WERI-Rb-1 (cell line): ENCODE results near the gene ITGB2.

Source experiments
- DNase-seq: peaks from one replicate; pipeline ENCODE4 v3.0.0-alpha.2; 2020
- H3K27ac ChIP-seq: fragments of 250-450 bp; sonication (Bioruptor Pico); 2 replicates; pipeline ENCODE4 v1.5.1; 2020; ENCODE audit warnings: mild to moderate bottlenecking, moderate library complexity
- H3K27me3 ChIP-seq: fragments of 250-450 bp; sonication (Bioruptor Pico); 2 replicates; pipeline ENCODE4 v1.5.1; 2021; ENCODE audit warnings: mild to moderate bottlenecking, low read depth, moderate library complexity; ENCODE audit not compliant: insufficient read depth, severe bottlenecking
- H3K36me3 ChIP-seq: fragments of 250-450 bp; sonication (Bioruptor Pico); 2 replicates; pipeline ENCODE4 v1.5.1; 2020; ENCODE audit warnings: mild to moderate bottlenecking, moderate library complexity
- H3K4me3 ChIP-seq: 2 replicates; pipeline ENCODE4 v1.5.1; 2011; ENCODE audit warnings: low read depth, mild to moderate bottlenecking, control low read depth, low read length
- H3K9me3 ChIP-seq: fragments of 250-450 bp; sonication (Bioruptor Pico); 2 replicates; pipeline ENCODE4 v1.5.1; 2021; ENCODE audit warnings: mild to moderate bottlenecking, moderate library complexity; ENCODE audit not compliant: severe bottlenecking
- CTCF ChIP-seq: IDR thresholded peaks from 2 replicates; pipeline ENCODE4 v1.5.1; 2011; ENCODE audit warnings: low read depth, mild to moderate bottlenecking, control low read depth, inconsistent platforms, low read length

The ITGB2 gene

DNA sequence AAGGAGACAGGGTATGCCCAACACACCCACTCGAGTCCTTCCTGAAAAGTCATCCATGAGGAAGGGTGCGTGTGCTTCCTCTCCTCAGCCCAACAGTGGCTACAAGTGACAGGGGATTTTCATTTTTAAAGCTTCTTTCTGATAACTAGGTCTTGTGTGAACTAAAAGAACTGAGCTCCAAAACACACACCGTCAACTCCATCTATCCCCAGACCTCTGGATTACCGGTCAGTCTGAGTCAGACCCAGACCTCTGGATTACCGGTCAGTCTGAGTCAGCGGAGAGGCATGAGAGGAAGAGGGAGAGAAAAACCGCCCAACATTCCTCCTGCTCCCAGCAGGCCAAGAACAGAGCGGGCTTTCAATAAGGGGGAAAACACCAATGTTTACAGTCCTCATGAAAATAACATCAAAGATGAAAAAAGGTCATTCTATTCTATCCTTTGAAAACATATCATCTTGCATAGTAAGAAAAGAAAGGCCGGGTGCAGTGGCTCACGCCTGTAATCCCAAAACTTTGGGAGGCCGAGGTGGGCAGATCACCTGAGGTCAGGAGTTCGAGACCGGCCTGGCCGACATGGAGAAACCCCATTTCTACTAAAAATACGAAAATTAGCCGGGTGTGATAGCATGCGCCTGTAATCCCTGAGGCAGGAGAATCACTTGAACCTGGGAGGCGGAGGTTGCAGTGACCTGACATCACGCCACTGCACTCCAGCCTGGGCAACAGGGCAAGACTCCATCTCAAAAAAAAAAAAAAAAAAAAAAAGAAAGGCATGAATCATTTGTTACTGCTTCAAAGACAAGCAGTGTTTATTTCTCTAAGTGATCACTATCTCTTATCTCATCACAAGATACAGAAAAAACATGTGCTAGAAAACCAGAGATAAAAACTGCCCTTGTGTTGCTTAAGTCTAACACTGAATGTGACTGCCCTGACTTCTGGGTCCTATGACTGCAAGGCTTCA, 50.6 kb downstream of the ITGB2 start:
- Histone ChIP-seq H3K27me3 (no peaks in the 10 kb centered on the region), H3K27ac (no peak overlapping the region), H3K36me3 (peaks cover 59% of the 10 kb centered on the region), H3K4me3 (no peak overlapping the region), H3K9me3 (no peaks in the 10 kb centered on the region)
- no peak for DNase-seq
- TF ChIP-seq CTCF, result no peak

DNA sequence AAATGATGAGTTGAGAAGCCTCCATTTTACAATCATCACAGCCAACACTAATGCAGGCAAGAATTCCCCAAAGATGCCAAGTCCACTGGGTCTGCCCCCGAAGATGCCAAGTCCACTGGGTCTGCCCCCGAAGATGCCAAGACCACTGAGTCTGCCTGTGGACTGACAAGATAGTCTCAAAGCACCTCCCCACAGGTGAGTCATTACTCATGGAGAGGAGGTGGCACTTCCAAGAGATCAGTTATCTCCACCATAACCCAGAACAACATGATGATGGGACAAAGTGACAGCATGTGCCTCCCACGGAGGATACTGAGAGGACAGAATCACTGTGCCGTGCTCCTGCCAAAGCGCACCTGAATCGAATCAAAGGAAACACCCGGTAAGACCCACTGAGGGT, 52.0 kb downstream of the ITGB2 start:
- H3K36me3 ChIP-seq, result peaks cover 73% of the 10 kb centered on the region
- H3K27me3 ChIP-seq, result no peaks in the 10 kb centered on the region
- no peak overlapping the region for H3K4me3 ChIP-seq
- no peak overlapping the region for H3K27ac ChIP-seq
- H3K9me3 ChIP-seq, result no peaks in the 10 kb centered on the region
- TF ChIP-seq CTCF, result no peak
- DNase-seq, result no peak

- peaks cover 79% of the 10 kb centered on the region for H3K36me3 ChIP-seq
- no peaks in the 10 kb centered on the region for H3K27me3 ChIP-seq
- H3K9me3 ChIP-seq, result no peaks in the 10 kb centered on the region
- no peak overlapping the region for H3K4me3 ChIP-seq
- no peak overlapping the region for H3K27ac ChIP-seq
- DNase-seq, result no peak
- TF ChIP-seq CTCF, result no peak
Observed at GRCh38 chr21:44867999-44868700, 52.5 kb downstream of the ITGB2 start.

DNA sequence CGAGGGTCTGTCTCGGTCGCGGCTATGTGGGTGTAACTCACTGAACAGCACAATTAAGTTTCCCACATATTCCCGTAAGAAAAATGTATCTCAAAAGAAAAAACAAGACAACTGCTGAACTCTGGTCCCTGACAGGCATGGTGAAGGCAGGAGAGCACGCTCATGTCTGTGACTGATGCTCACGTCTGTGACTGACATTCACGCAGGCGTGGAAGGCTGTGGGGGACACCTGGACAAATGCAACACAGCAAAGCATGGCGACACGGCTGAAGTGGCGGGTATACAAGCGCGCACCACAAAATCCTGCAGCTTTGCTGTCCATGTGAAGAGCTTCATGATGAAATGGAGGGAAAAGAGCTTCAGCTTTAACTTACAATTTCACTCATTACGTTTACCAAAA, 53.2 kb downstream of the ITGB2 start:
- Histone ChIP-seq H3K36me3 (peaks cover 76% of the 10 kb centered on the region), H3K27ac (no peak overlapping the region), H3K27me3 (no peaks in the 10 kb centered on the region), H3K4me3 (no peak overlapping the region), H3K9me3 (no peaks in the 10 kb centered on the region)
- no peak for TF ChIP-seq CTCF
- no peak for DNase-seq

- H3K4me3 ChIP-seq, result no peak overlapping the region
- no peak for DNase-seq
- no peak for TF ChIP-seq CTCF
- no peaks in the 10 kb centered on the region for H3K9me3 ChIP-seq
- peaks cover 79% of the 10 kb centered on the region for H3K36me3 ChIP-seq
- H3K27ac ChIP-seq, result no peak overlapping the region
- no peaks in the 10 kb centered on the region for H3K27me3 ChIP-seq
Observed at GRCh38 chr21:44866780-44867179, 53.9 kb downstream of the ITGB2 start.
